ENCODE data around the gene SFN. TPM values are rescaled to one million over a fixed set of nuclear protein-coding genes. Genes with fewer than 3 reads are reported as not detected.

SFN gene
- total and polyA plus RNA-seq, 2 of the 4 experiments (the other 2 are of a cell fraction), result 0.18 to 0.34 TPM

DNA sequence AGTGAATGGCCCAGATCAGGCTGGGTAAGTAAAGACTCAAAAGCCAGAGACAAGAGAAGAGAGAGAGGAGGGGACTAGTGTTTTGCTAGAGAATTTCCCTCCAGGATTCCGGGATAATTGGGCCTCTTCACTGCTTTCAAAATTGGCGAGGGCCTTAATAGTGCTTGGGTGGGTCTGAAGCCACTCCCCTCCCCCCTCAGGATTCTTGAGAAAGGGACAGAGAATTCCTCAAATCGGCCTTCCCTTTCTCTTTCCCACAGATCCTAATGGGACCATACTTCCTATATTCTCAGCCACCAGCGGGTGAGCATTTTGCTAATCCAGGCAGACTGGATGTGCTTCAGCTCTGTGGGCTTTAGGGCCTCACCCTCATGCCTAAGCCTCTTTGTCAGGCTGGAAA, 11.9 kb downstream of the SFN start:
- no peak overlapping the region for H3K4me2 ChIP-seq (ENCODE audit: low read depth, low read length)
- peaks cover 0 to 13% of the 10 kb centered on the region in 2 experiments; a peak in 3 of 4 replicates for H3K79me1 ChIP-seq (ENCODE audit: low read depth in 1 of 2, low read length in 2 of 2)
- H4K91ac ChIP-seq (ENCODE audit: insufficient read depth, low read depth, low read length), result no peak overlapping the region
- no TSS peak for BruUV-seq (replicated peaks)
- ChIA-PET POLR2A (ENCODE audit: unreplicated experiment) (no interaction called here), CTCF (no interaction called here)
- H3K56ac ChIP-seq (ENCODE audit: extremely low read depth, insufficient read depth, low read length), result no peak overlapping the region
- dilution Hi-C loops (cut with HindIII; ENCODE audit: low sequenced_read_pairs, unreplicated experiment), result no loop called here
- no peak overlapping the region for H2AK5ac ChIP-seq (ENCODE audit: low read depth, low read length)
- no peak overlapping the region for H2AK9ac ChIP-seq (replicated peaks; ENCODE audit: low read depth, low read length, poor library complexity)
- no peaks in the 10 kb centered on the region for H3K27me3 ChIP-seq (ENCODE audit: control insufficient read depth, insufficient read depth, low read length)
- no peak overlapping the region for H2BK20ac ChIP-seq (ENCODE audit: low read depth, low read length)
- H3K36me3 ChIP-seq (ENCODE audit: control insufficient read depth, insufficient read depth, low read length), result peaks cover 22% of the 10 kb centered on the region
- no peak overlapping the region for H3K9ac ChIP-seq (ENCODE audit: low read depth, low read length)
- DNase-seq, result no peak
- in situ Hi-C loops (cut with MboI; ENCODE audit: low sequenced_read_pairs), result loop anchor here (10.0 kb wide), 1 partner anchor 270 kb away; no protein-coding TSS in a partner anchor
- H3K9me3 ChIP-seq (ENCODE audit: control insufficient read depth, insufficient read depth, low read length), result no peaks in the 10 kb centered on the region
- H4K20me1 ChIP-seq (ENCODE audit: insufficient read depth, low read length), result peaks cover 4% of the 10 kb centered on the region; the same call in 1 of the 2 replicates
- H2BK5ac ChIP-seq (ENCODE audit: low read depth, low read length, poor library complexity, severe bottlenecking), result no peak overlapping the region
- no peaks in the 10 kb centered on the region for H3K4me1 ChIP-seq (ENCODE audit: control insufficient read depth, insufficient read depth, low read length)
- no peak overlapping the region for H4K5ac ChIP-seq (ENCODE audit: low read depth, low read length)
- H3K4ac ChIP-seq (ENCODE audit: low read depth, low read length), result no peak overlapping the region
- no peak overlapping the region for H2BK15ac ChIP-seq (ENCODE audit: low read depth, low read length)
- H3K4me3 ChIP-seq (ENCODE audit: insufficient read depth, low read depth, low read length), result no peak overlapping the region
- H3K14ac ChIP-seq (replicated peaks; ENCODE audit: low read depth, low read length), result no peak overlapping the region
- WGBS, 2 experiments (ENCODE audit: extremely low coverage in 2 of 2, insufficient read length in 1 of 2), result 76% methylated on average over 2 of the region's 4 CpGs; no CpG with 5 or more reads in 1 of the 2 experiments
- no peak overlapping the region for H2BK120ac ChIP-seq (ENCODE audit: low read depth, low read length)
- ATAC-seq (ENCODE audit: low read depth), result no peak
- H3K9me1 ChIP-seq (ENCODE audit: insufficient read depth, low read length), result no peaks in the 10 kb centered on the region
- TF ChIP-seq NFE2L2 (IDR thresholded peaks at IDR 0.05; ENCODE audit: low read depth, low read length), result no peak
- no peak overlapping the region for H3K18ac ChIP-seq (ENCODE audit: low read depth, low read length)
- H3K23ac ChIP-seq (ENCODE audit: low read depth, low read length), result no peak overlapping the region
- intact Hi-C loops (cut with micrococcal nuclease), result no loop called here
- no peak overlapping the region for H4K8ac ChIP-seq (ENCODE audit: low read depth in 2 of 2, low read length in 2 of 2)
- H3K27ac ChIP-seq (ENCODE audit: insufficient read depth, low read length), result no peak overlapping the region
- no peak overlapping the region for H2AFZ ChIP-seq (replicated peaks; ENCODE audit: low read length, poor library complexity)
